Uterus (tissue), 2 donors: Measurements from ENCODE around the gene POTEJ.
"Not testable (repeated sequence)": the region's sequence is repeated elsewhere in the genome, so short reads cannot be mapped to it uniquely, and the experiment has no call there.

Experiments used
- CTCF ChIP-seq, 4 experiments: fragments of 200-600 bp in 2 of 4; fragments of 450-650 bp in 2 of 4; sonication (generic) in 2 of 4; IDR thresholded peaks; one replicate each; pipeline ENCODE4 v1.5.1; 2016 to 2019; ENCODE audit warnings: antibody characterized with exemption in 4 of 4, mild to moderate bottlenecking in 2 of 4, moderate library complexity in 1 of 4
- POLR2A ChIP-seq, 2 donors: fragments of 450-650 bp; IDR thresholded peaks; one replicate each; pipeline ENCODE4 v1.6.1; 2016; ENCODE audit warnings: antibody characterized with exemption in 2 of 2, mild to moderate bottlenecking in 1 of 2, moderate library complexity in 1 of 2

- not testable (repeated sequence) for TF ChIP-seq POLR2A, CTCF (IDR thresholded peaks at IDR 0.05)
Measured at GRCh38 chr2:130665596-130665995, 54.4 kb downstream of the POTEJ start.
